Measurements from ENCODE around the gene GLI2. TPM values are rescaled to one million over a fixed set of nuclear protein-coding genes. Genes with fewer than 3 reads are reported as not detected.

The GLI2 gene
- total RNA-seq, 6 experiments from 2014 or later, result 0.09 to 0.73 (median 0.48) TPM

DNA sequence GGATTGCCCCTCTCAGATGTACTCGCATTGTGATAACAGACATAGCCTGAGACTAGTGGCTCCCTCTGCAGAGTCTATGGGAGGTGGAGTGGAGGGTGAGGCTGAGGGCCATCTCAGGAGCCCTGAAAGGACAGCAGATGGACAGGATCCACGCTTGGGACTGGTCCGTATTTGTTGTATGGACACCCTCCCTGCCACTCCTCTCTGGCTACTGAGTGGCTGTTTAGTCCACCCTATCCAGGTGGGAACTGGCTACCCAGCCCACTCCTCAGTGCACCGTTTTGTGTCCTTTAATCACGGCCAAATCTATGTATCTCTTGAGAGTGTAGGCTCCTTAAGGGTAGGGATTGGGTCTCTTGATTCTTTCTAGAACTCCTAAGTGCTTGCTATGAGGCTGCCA is 4.5 kb upstream of the GLI2 start:
- TF ChIP-seq POLR2A (IDR thresholded peaks at IDR 0.05), result no peak
- TF ChIP-seq, protein P1, sequence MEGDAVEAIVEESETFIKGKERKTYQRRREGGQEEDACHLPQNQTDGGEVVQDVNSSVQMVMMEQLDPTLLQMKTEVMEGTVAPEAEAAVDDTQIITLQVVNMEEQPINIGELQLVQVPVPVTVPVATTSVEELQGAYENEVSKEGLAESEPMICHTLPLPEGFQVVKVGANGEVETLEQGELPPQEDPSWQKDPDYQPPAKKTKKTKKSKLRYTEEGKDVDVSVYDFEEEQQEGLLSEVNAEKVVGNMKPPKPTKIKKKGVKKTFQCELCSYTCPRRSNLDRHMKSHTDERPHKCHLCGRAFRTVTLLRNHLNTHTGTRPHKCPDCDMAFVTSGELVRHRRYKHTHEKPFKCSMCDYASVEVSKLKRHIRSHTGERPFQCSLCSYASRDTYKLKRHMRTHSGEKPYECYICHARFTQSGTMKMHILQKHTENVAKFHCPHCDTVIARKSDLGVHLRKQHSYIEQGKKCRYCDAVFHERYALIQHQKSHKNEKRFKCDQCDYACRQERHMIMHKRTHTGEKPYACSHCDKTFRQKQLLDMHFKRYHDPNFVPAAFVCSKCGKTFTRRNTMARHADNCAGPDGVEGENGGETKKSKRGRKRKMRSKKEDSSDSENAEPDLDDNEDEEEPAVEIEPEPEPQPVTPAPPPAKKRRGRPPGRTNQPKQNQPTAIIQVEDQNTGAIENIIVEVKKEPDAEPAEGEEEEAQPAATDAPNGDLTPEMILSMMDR (IDR thresholded peaks at IDR 0.05), result no peak
- no peaks in the 10 kb centered on the region for H3K9me3 ChIP-seq
- 40% methylated on average over 3 of the region's 5 CpGs for WGBS (ENCODE audit: insufficient coverage, low coverage, low lambda C conversion rate, missing lambda C conversion rate)
- H3K27ac ChIP-seq, result no peak overlapping the region
- H3K4me3 ChIP-seq, result no peak overlapping the region
- DNase-seq (no peak), ATAC-seq (no peak)
- intact Hi-C loops (cut with DNase I), result no loop called here
- peaks cover 0 to 4% (median 0%) of the 10 kb centered on the region in 4 donors for H3K4me1 ChIP-seq
- H3K36me3 ChIP-seq, result no peaks in the 10 kb centered on the region
- H3K27me3 ChIP-seq, result no peaks in the 10 kb centered on the region

DNA sequence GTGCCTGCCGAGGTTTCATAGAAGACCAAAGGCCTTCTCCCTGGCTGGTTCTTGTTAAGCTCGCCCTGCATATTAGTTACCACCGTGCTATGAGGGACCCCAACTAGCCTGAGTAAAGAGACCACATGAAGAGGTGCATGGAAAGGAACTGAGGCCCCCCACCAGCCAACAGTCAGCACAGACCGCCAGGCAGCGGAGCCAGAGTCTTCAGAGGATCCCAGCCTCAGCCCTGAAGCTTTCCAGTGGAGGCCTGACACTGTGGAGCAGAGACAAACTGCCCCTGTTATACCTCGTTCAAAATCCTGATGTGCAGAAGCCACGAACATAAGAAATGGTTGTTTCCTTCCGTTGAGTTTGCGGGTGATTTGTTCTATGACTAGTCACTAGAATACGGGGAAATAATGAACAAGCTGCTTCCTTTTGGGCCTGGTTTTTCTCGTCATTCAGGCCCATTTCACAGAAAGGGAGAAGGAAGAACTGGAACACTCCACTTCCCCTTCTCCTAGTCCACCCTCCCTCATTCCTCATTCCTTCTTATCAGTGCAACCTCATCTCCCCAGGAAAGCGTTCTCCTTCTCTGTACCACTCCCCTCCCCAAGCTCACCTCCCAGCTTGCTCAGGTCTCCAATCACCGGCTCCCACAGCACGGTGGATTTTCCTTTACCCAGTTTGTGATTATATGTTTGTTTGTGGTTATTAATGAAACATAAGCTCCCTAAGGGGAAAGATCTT is 3.0 kb upstream of the GLI2 start:
- DNase-seq, result no peak
- TF ChIP-seq, protein P1 (IDR thresholded peaks at IDR 0.05), result no peak
- TF ChIP-seq POLR2A (IDR thresholded peaks at IDR 0.05), result no peak
- Histone ChIP-seq H3K9me3 (no peaks in the 10 kb centered on the region), H3K4me1 (peaks cover 0 to 8% (median 2%) of the 10 kb centered on the region in 4 donors), H3K36me3 (no peaks in the 10 kb centered on the region), H3K27ac (no peak overlapping the region), H3K4me3 (no peak overlapping the region), H3K27me3 (no peaks in the 10 kb centered on the region)
- no peak for ATAC-seq
- intact Hi-C loops (cut with DNase I), result no loop called here
- WGBS (ENCODE audit: insufficient coverage, low coverage, low lambda C conversion rate, missing lambda C conversion rate), result 57% methylated on average over 11 of the region's 14 CpGs

DNA sequence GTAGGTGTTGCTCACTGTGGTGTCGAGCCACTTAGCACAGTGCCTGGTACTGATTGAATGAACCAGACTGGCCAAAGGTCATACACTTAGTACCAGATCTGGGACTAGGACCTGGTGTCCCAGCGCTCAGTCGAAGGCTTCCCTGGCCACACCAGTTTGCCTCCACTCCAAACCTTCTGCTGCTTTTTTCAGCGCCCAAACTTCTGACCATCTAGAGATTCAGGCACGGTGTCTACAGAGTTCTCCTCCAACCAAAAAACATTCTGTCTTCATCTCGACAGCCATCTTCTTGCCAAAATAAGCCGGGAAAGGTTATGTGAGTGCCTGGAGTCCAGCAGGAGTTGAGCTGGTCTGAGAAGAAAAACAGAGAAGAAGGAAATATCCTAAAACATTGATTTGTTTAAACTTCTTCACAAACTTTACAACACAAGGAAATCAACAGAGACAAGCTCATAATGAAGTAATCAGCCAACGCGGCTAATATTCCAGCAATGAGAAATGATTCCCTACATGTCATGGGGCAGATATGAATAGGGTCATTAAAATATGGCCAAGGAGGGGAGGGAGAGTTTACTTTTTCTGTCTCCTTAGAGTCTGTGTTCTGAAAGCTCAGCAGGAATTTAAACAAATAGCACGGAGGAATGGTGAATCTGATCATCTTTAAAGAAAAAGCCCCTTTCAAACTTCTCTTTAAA is 2.3 kb upstream of the GLI2 start:
- TF ChIP-seq, protein P1 (IDR thresholded peaks at IDR 0.05), result no peak
- no peak for TF ChIP-seq POLR2A (IDR thresholded peaks at IDR 0.05)
- Histone ChIP-seq H3K27me3 (peaks cover 0 to 7% of the 10 kb centered on the region in 2 donors), H3K9me3 (no peaks in the 10 kb centered on the region), H3K4me3 (no peak overlapping the region), H3K4me1 (peaks cover 0 to 11% (median 3%) of the 10 kb centered on the region in 4 donors), H3K36me3 (no peaks in the 10 kb centered on the region), H3K27ac (no peak overlapping the region)
- ATAC-seq (no peak), DNase-seq (no peak)
- 63% methylated on average over 10 of the region's 10 CpGs for WGBS (ENCODE audit: insufficient coverage, low coverage, low lambda C conversion rate, missing lambda C conversion rate)
- intact Hi-C loops (cut with DNase I), result no loop called here

DNA sequence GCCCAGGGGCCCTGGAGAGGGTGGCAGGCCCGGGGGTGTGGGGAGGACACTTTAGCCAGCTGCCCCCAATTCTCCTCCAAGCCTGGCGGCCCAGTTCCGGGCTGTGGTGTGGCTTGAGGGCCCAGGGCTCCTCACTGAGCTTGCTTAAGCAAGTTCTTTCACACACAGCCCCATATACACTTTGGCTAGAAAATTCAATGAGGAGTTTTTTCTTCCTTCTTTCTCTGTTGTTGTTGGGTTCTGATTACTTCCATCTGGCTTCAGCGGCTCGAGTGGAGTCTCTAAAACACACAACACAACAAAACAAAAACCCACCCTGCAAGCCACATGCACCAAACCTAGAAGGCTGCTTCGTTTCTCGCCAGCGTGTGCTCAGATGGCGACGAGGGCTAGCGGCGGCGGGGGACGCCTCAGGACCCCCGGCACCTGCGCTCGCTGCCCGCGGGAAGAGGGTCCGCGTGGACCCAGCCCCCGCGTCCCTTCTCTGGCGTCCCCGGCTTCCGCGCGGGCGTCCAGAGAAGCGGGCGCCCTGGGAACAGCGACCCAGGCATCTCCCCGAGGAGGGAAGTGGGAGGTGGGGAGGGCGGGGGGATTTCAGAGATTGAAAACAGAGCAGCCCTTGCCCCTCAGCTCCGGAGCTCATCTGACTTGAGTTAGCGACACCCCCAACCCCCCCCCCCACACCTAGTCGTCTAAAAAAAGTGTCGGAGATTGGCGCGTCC is 577 bp upstream of the GLI2 start:
- 2% methylated on average over 17 of the region's 40 CpGs for WGBS (ENCODE audit: insufficient coverage, low coverage, low lambda C conversion rate, missing lambda C conversion rate)

More for the DNA sequence above, 577 bp upstream of the GLI2 start:
- DNase-seq, result no peak
- Histone ChIP-seq H3K9me3 (no peaks in the 10 kb centered on the region), H3K27me3 (peaks cover 0 to 22% of the 10 kb centered on the region in 2 donors), H3K4me3 (no peak overlapping the region), H3K4me1 (peaks cover 0 to 11% (median 3%) of the 10 kb centered on the region in 4 donors), H3K36me3 (no peaks in the 10 kb centered on the region), H3K27ac (no peak overlapping the region)
- TF ChIP-seq POLR2A (IDR thresholded peaks at IDR 0.05), result no peak
- TF ChIP-seq, protein P1 (IDR thresholded peaks at IDR 0.05), result no peak
- intact Hi-C loops (cut with DNase I), result no loop called here
- ATAC-seq, result no peak

Measured in right lobe of liver (tissue), 6 donors.